Retinal pigment epithelial cell (primary cell): Measurements from ENCODE around the gene SH3BP2.

Experiments
- DNase-seq: peaks from one replicate; pipeline ENCODE4 v3.0.0-alpha.2; 2010; ENCODE audit warnings: low read depth
- H3K4me3 ChIP-seq: 2 replicates; pipeline ENCODE4 v1.5.1; 2011; ENCODE audit warnings: mild to moderate bottlenecking, low read length, control low read depth, moderate library complexity
- TF ChIP-seq, protein P1 (sequence below): conservative IDR thresholded peaks from 2 replicates; pipeline ENCODE4 v1.5.1; 2011; ENCODE audit warnings: low read depth, low read length, control low read depth, inconsistent platforms

Gene SH3BP2

DNA sequence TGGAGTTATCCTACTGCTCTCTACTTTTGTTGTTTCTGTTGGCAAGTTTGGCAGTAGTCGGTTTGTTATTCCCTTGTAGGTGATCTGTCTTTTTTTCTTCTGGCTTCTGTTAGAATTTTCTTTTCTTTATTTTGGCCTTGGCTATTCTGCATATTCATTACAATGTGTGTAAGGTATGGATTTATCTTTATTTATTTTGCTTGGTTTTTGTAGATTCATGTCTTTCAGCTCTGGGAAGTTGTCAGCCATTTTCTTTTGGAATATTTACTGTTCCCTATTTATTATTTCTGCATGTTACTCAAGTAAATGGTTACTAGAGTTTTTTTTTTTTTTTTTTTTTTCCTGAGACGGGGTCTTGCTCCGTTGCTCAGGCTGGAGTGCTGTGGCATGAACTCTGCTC, 63.4 kb downstream of the SH3BP2 start:
- TF ChIP-seq, protein P1, sequence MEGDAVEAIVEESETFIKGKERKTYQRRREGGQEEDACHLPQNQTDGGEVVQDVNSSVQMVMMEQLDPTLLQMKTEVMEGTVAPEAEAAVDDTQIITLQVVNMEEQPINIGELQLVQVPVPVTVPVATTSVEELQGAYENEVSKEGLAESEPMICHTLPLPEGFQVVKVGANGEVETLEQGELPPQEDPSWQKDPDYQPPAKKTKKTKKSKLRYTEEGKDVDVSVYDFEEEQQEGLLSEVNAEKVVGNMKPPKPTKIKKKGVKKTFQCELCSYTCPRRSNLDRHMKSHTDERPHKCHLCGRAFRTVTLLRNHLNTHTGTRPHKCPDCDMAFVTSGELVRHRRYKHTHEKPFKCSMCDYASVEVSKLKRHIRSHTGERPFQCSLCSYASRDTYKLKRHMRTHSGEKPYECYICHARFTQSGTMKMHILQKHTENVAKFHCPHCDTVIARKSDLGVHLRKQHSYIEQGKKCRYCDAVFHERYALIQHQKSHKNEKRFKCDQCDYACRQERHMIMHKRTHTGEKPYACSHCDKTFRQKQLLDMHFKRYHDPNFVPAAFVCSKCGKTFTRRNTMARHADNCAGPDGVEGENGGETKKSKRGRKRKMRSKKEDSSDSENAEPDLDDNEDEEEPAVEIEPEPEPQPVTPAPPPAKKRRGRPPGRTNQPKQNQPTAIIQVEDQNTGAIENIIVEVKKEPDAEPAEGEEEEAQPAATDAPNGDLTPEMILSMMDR: no peak
- DNase-seq: no peak
- H3K4me3 ChIP-seq: no peak overlapping the region

DNA sequence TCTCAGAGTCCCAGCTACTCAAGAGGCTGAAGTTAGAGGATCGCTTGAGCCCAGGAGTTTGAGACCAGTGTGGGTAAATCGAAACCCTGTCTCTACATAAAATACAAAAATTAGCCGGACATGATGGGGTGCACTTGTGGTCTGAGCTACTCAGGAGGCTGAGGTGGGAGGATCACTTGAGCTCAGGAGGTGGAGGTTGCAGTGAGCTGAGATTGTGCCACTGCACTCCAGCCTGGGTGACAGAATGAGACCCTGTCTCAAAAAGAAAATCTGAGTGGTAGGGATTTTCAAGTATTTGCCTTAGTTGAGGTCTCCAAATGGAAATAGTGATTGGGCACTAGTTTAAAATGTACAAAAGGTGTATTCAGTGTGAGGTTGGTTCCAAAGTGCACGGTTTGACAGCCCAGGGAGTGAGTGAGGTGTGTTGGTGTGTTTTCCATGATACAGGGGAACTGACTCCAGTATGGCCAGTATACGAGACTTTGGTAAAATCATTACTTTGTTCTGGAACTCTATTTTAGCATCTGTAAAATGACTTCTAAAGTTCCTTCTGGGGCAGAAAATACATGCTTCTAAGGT, 64.6 kb downstream of the SH3BP2 start:
- TF ChIP-seq, protein P1: no peak
- no peak for DNase-seq
- no peak overlapping the region for H3K4me3 ChIP-seq

- H3K4me3 ChIP-seq: no peak overlapping the region
- DNase-seq: no peak
- TF ChIP-seq, protein P1: no peak
Observed at GRCh38 chr4:2858451-2859217, 65.7 kb downstream of the SH3BP2 start.

DNA sequence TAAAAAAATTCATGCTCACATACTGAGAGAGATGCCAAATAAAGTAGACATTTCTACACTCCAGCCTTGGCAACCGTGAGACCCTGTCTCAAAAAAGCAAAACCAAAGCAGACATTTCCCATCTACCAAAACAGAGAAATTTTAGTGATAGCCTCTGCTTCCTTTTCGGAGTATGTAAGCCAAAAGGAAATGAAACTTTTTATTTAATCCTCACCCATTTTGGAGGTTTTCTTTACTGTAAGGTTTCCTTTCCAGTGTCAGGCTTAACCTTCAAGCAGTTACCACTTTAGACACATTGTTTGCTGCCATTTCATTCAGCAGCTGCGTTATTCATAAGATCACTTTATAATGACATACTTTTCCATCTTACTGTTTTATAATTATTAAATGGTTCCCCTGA, 66.6 kb downstream of the SH3BP2 start:
- DNase-seq: no peak
- TF ChIP-seq, protein P1: no peak
- H3K4me3 ChIP-seq: no peak overlapping the region

GRCh38 chr4:2860391-2861348, 67.8 kb downstream of the SH3BP2 start:
- DNase-seq: no peak
- TF ChIP-seq, protein P1: no peak

DNA sequence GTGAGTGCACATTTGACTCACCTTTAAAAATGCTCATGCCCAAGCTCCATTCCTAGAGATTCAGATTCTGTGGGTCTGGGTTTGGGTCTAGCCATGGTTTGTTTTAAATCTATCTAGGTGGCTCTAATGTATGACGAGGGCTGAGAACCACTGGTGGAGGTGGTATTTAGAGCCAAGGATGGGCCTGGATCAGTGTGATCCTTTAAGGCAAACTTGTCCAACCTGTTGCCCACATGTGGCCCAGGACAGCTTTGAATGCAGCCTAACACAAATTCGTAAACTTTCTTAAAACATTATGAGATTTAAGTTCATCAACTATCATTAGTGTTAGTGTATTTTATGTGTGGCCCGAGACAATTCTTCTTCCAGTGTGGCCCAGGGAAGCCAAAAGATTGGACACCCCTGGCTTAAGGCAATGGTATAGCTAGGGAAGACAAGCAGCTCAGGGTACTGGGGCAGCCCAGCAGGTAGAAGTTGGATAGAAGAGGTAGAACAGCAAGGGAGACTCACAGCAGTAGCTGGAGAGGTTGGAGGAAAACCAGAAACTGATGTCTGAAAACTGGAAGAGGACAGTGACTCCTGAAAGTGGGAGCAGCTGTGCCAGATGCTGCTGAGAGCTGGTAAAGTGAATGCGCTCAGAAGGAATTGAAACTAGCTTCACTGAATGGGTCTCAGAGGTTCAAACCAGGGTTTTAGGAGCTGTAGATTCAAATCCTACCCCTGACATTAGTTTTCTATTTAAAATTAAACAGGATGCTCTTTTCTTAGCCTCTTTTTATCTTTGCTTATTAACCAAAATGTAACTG, 68.9 kb downstream of the SH3BP2 start:
- H3K4me3 ChIP-seq: no peak overlapping the region
- TF ChIP-seq, protein P1: no peak
- no peak for DNase-seq

More at GRCh38 chr4:2860391-2861348, 67.8 kb downstream of the SH3BP2 start:
- H3K4me3 ChIP-seq: no peak overlapping the region
